ENCODE measurements around the gene UBL4B.
"Not testable (repeated sequence)": the region's sequence is repeated elsewhere in the genome, so short reads cannot be mapped to it uniquely, and the experiment has no call there.

The UBL4B gene

GRCh38 chr1:110112143-110112542, at the start of gene UBL4B:
Gene UBL4B (plus strand): TSS chr1:110112443. CDS start chr1:110112535, 92 bp downstream.
- DNase-seq, result no peak

- DNase-seq, result no peak
Measured at GRCh38 chr1:110062612-110063011, 49.6 kb upstream of the UBL4B start.

GRCh38 chr1:110063781-110064180, 48.5 kb upstream of the UBL4B start:
- DNase-seq, result no peak

GRCh38 chr1:110064576-110065337, 47.5 kb upstream of the UBL4B start:
- DNase-seq, result no peak

GRCh38 chr1:110065841-110066240, 46.4 kb upstream of the UBL4B start:
- DNase-seq, result no peak

GRCh38 chr1:110067479-110067892, 44.8 kb upstream of the UBL4B start:
- no peak for DNase-seq

- no peak for DNase-seq
Measured at GRCh38 chr1:110067893-110068645, 44.2 kb upstream of the UBL4B start.

- DNase-seq, result no peak
Measured at GRCh38 chr1:110068646-110069403, 43.4 kb upstream of the UBL4B start.

GRCh38 chr1:110069404-110070281, 42.6 kb upstream of the UBL4B start:
- DNase-seq, result no peak

- no peak for DNase-seq
Measured at GRCh38 chr1:110070282-110070669, 42.0 kb upstream of the UBL4B start.

- DNase-seq, result no peak
Measured at GRCh38 chr1:110070671-110071242, 41.5 kb upstream of the UBL4B start, which contains the start of gene ALX3. Gene ALX3 (minus strand): TSS chr1:110070672. CDS start chr1:110070612, 60 bp downstream.

- no peak for DNase-seq
Measured at GRCh38 chr1:110074166-110074565, 38.1 kb upstream of the UBL4B start.

- no peak for DNase-seq
Measured at GRCh38 chr1:110076789-110077500, 35.3 kb upstream of the UBL4B start.

- DNase-seq, result not testable (repeated sequence)
Measured at GRCh38 chr1:110079995-110080394, 32.2 kb upstream of the UBL4B start.

GRCh38 chr1:110081061-110081460, 31.2 kb upstream of the UBL4B start:
- DNase-seq, result no peak

GRCh38 chr1:110082477-110082876, 29.8 kb upstream of the UBL4B start:
- DNase-seq, result no peak

- no peak for DNase-seq
Measured at GRCh38 chr1:110083061-110083865, 29.0 kb upstream of the UBL4B start.

GRCh38 chr1:110083866-110084226, 28.4 kb upstream of the UBL4B start:
- no peak for DNase-seq

- no peak for DNase-seq
Measured at GRCh38 chr1:110084227-110085078, 27.8 kb upstream of the UBL4B start.

GRCh38 chr1:110085671-110086070, 26.6 kb upstream of the UBL4B start:
- DNase-seq, result no peak
